Measurements from ENCODE around the gene CHCHD4. TPM values are rescaled to one million over a fixed set of nuclear protein-coding genes. Genes with fewer than 3 reads are reported as not detected.

The CHCHD4 gene
- total RNA-seq, 2 donors from 2014 or later: 1.3 to 7.0 TPM

DNA sequence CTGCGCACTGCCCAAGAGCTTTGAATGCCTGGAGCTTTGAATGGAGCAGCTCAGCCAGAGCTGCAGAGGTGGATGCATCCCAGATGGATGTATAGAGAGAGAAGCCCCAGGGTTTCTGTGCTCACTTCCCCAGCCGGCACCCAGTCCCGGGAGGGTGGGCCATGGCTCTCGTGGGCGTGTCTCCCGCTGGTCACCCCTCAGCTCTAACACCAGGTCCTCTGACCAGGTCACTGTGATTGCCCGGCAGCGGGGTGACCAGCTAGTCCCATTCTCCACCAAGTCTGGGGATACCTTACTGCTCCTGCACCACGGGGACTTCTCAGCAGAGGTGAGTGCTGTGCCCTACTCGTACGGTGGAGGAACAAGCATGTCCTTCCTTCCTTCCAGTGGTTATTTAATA lies 10.9 kb upstream of the CHCHD4 start:
- 87 to 92% methylated on average over 10 to 11 of the region's 11 CpGs for WGBS, 2 donors
- ATAC-seq (no peak), DNase-seq (no peak)
- intact Hi-C loops (cut with DNase I): no loop called here
- H3K36me3 ChIP-seq (replicated peaks in 1 of 2; ENCODE audit: insufficient read depth in 1 of 2, low read depth in 2 of 2): peaks cover 9 to 50% of the 10 kb centered on the region in 2 donors
- no peak overlapping the region for H3K4me3 ChIP-seq
- no peak for TF ChIP-seq POLR2A (IDR thresholded peaks at IDR 0.05)
- H3K27ac ChIP-seq: no peak overlapping the region
- no peaks in the 10 kb centered on the region for H3K27me3 ChIP-seq
- H3K9me3 ChIP-seq: no peaks in the 10 kb centered on the region
- no peaks in the 10 kb centered on the region for H3K4me1 ChIP-seq

DNA sequence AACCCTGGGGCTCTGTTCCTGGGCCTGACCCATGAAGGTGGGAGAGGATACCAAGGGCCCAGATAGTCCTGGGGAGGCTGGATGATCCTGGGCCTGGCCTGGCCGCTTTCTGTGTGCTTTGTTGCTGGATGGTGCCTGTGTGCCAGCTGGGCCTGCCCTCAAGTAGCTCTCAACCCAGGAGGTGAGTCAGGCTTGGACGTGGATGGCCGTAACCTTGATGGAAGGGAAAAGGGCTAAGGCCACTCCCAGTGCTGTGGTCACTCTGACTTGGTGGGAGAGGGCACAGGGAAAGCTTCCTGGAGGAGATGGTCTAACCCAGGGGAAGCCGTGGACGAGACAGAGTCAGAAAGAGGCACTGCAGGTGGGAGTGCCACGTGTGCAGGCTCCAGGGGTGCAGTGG lies 9.6 kb upstream of the CHCHD4 start:
- intact Hi-C loops (cut with DNase I): no loop called here
- peaks cover 11 to 59% of the 10 kb centered on the region in 2 donors for H3K36me3 ChIP-seq (replicated peaks in 1 of 2; ENCODE audit: insufficient read depth in 1 of 2, low read depth in 2 of 2)
- WGBS, 2 donors: 88 to 94% methylated on average over 5 to 6 of the region's 6 CpGs

DNA sequence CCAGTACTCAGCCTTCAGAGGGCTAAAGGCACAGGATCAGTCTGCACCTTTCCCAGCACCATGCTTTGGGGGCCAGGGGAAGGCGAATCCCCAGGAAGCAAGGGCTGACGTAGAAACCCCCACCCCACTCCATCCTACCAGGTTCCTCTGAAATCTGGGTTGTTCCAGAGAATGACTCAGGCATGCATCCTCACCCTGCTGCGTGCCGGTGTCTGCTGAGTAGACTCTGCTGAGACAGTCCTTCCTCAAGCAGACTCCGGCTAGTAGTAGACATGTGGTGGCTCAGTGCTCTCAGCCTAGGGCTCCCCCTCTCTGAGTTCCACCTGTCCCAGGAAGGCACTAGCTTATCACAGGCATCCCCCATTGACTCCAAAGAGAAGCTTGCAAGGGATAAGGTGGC lies 9.2 kb upstream of the CHCHD4 start:
- no peak overlapping the region for H3K27ac ChIP-seq
- peaks cover 11 to 56% of the 10 kb centered on the region in 2 donors for H3K36me3 ChIP-seq (replicated peaks in 1 of 2; ENCODE audit: insufficient read depth in 1 of 2, low read depth in 2 of 2)
- no peak overlapping the region for H3K4me3 ChIP-seq
- TF ChIP-seq POLR2A (IDR thresholded peaks at IDR 0.05) (no peak), CTCF (IDR thresholded peaks at IDR 0.05) (no peak)
- no peaks in the 10 kb centered on the region for H3K27me3 ChIP-seq
- no peak for ATAC-seq
- 92 to 100% methylated on average over 1 to 5 of the region's 5 CpGs for WGBS, 2 donors
- no peaks in the 10 kb centered on the region for H3K9me3 ChIP-seq
- DNase-seq: no peak
- no peaks in the 10 kb centered on the region for H3K4me1 ChIP-seq
- intact Hi-C loops (cut with DNase I): no loop called here

More for the DNA sequence above, 9.6 kb upstream of the CHCHD4 start:
- no peak for ATAC-seq
- Histone ChIP-seq H3K27me3 (no peaks in the 10 kb centered on the region), H3K4me1 (no peaks in the 10 kb centered on the region), H3K27ac (no peak overlapping the region), H3K9me3 (no peaks in the 10 kb centered on the region), H3K4me3 (no peak overlapping the region)
- DNase-seq: no peak
- TF ChIP-seq POLR2A (IDR thresholded peaks at IDR 0.05) (no peak), CTCF (IDR thresholded peaks at IDR 0.05) (no peak)

GRCh38 chr3:14133188-14133800 lies 8.6 kb upstream of the CHCHD4 start:
- peaks cover 11 to 56% of the 10 kb centered on the region in 2 donors for H3K36me3 ChIP-seq (replicated peaks in 1 of 2; ENCODE audit: insufficient read depth in 1 of 2, low read depth in 2 of 2)
- no peak overlapping the region for H3K27ac ChIP-seq

DNA sequence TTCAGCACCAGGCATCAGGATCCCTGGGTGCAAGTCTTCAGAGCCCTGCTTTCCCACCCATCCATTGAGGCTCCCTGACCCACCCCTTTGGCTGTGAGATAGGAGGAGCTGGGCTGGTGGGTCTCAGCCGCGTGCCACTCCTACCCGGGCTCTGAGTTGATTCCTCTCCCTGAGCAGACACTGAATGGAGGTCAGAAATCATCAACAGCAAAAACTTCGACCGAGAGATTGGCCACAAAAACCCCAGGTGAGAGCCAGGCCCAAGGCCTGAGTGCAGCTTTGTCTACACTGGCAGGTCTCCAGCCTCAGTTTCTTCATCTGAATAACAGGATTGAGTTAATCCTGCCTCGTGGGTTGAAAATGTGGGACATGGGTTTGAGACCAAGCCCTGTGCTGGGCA lies 8.0 kb upstream of the CHCHD4 start:
- TF ChIP-seq POLR2A (IDR thresholded peaks at IDR 0.05) (no peak), CTCF (IDR thresholded peaks at IDR 0.05) (no peak)
- H3K36me3 ChIP-seq (replicated peaks in 1 of 2; ENCODE audit: insufficient read depth in 1 of 2, low read depth in 2 of 2): peaks cover 11 to 56% of the 10 kb centered on the region in 2 donors
- DNase-seq (no peak), ATAC-seq (no peak)
- no peaks in the 10 kb centered on the region for H3K27me3 ChIP-seq
- no peak overlapping the region for H3K4me3 ChIP-seq
- H3K4me1 ChIP-seq: no peaks in the 10 kb centered on the region
- H3K9me3 ChIP-seq: no peaks in the 10 kb centered on the region
- intact Hi-C loops (cut with DNase I): no loop called here
- 80 to 92% methylated on average over 6 of the region's 6 CpGs for WGBS, 2 donors
- no peak overlapping the region for H3K27ac ChIP-seq

More at GRCh38 chr3:14133188-14133800, 8.6 kb upstream of the CHCHD4 start:
- DNase-seq: no peak
- H3K4me1 ChIP-seq: no peaks in the 10 kb centered on the region
- intact Hi-C loops (cut with DNase I): no loop called here
- WGBS, 2 donors: 80 to 88% methylated on average over 7 to 10 of the region's 10 CpGs
- no peak overlapping the region for H3K4me3 ChIP-seq
- H3K27me3 ChIP-seq: no peaks in the 10 kb centered on the region
- ATAC-seq: no peak
- TF ChIP-seq POLR2A (IDR thresholded peaks at IDR 0.05) (no peak), CTCF (IDR thresholded peaks at IDR 0.05) (no peak)
- no peaks in the 10 kb centered on the region for H3K9me3 ChIP-seq
